Measurements from ENCODE around the gene RMI2. TPM values are rescaled to one million over a fixed set of nuclear protein-coding genes. Genes with fewer than 3 reads are reported as not detected.

RMI2 gene
- total and polyA plus RNA-seq, 2 of the 8 experiments (the other 6 are each of a cell fraction or from before 2014, with no cell fraction given), result 58.2 to 96.0 TPM

GRCh38 chr16:11384956-11385586 is 39.8 kb downstream of the RMI2 start:
- no peaks in the 10 kb centered on the region; a peak in 2 of 8 replicates for H3K36me3 ChIP-seq (ENCODE audit: control insufficient read depth in 2 of 4, insufficient read depth in 4 of 4, low read length in 3 of 4)
- H3K27me3 ChIP-seq (replicated peaks in 1 of 4; ENCODE audit: control insufficient read depth in 3 of 4, extremely low read depth in 1 of 4, insufficient read depth in 3 of 4, low read length in 3 of 4), result no peaks in the 10 kb centered on the region
- H3K27ac ChIP-seq (ENCODE audit: low read depth, low read length), result no peak overlapping the region
- no peak overlapping the region for H3K14ac ChIP-seq (ENCODE audit: insufficient read length)
- H3K4ac ChIP-seq (replicated peaks; ENCODE audit: insufficient read length, low read depth, low read length), result no peak overlapping the region
- no peak overlapping the region for H2AK5ac ChIP-seq (ENCODE audit: low read depth, low read length)
- no peaks in the 10 kb centered on the region for H3K23me2 ChIP-seq (ENCODE audit: low read depth, low read length)
- no peak overlapping the region for H2BK120ac ChIP-seq (replicated peaks; ENCODE audit: low read depth, low read length)
- ChIA-PET POLR2A (ENCODE audit: partially characterized antibody) (interaction anchor here (0.9 to 1.7 kb wide), 5 partner anchors 12 to 71 kb away, joined by 3 to 4 read pairs (median 3); no protein-coding TSS in a partner anchor), CTCF (ENCODE audit: partially characterized antibody) (interaction anchor here (0.7 to 15.8 kb wide), 6 partner anchors 13 to 306 kb away, joined by 3 to 266 read pairs (median 3); no protein-coding TSS in a partner anchor)
- H4K20me1 ChIP-seq (replicated peaks in 1 of 2; ENCODE audit: control insufficient read depth in 1 of 2, insufficient read depth in 2 of 2, low read length in 2 of 2), result peaks cover 0 to 3% of the 10 kb centered on the region in 2 experiments
- no peaks in the 10 kb centered on the region for H3K9me3 ChIP-seq (ENCODE audit: insufficient read depth in 2 of 2, low read depth in 1 of 2, low read length in 1 of 2)
- no peak overlapping the region for H2BK5ac ChIP-seq (ENCODE audit: low read depth, low read length)
- H3K79me1 ChIP-seq (ENCODE audit: low read depth, low read length), result no peaks in the 10 kb centered on the region
- no peaks in the 10 kb centered on the region for H3K79me2 ChIP-seq (ENCODE audit: control insufficient read depth in 1 of 2, insufficient read depth in 2 of 2, low read length in 2 of 2)
- no peak overlapping the region for H3K4me3 ChIP-seq (ENCODE audit: extremely low read depth in 1 of 4, insufficient read depth in 2 of 4, low read depth in 3 of 4, low read length in 4 of 4)
- no peak overlapping the region for H2BK15ac ChIP-seq (ENCODE audit: low read length)
- no peak for DNase-seq (ENCODE audit: low read depth in 1 of 2, low spot score in 2 of 2)
- H3K23ac ChIP-seq (ENCODE audit: insufficient read length), result no peak overlapping the region
- H4K8ac ChIP-seq (ENCODE audit: extremely low read depth, insufficient read depth, low read length), result no peak overlapping the region; the same call in 1 of the 2 replicates
- no peak overlapping the region for H3K56ac ChIP-seq (replicated peaks; ENCODE audit: insufficient read length, low read depth, low read length)
- H4K5ac ChIP-seq (ENCODE audit: insufficient read length, low read depth, low read length), result no peak overlapping the region
- peaks cover 0 to 10% (median 2%) of the 10 kb centered on the region in 4 experiments; a peak in 4 of 7 replicates for H3K4me1 ChIP-seq (replicated peaks in 1 of 4; ENCODE audit: control insufficient read depth in 3 of 4, insufficient read depth in 4 of 4, low read length in 3 of 4)
- 0 out of 2 replicates have a peak overlapping the region, but pooled peaks have one; percentile 14 for H2BK12ac ChIP-seq (ENCODE audit: low read depth, low read length)
- no peak for FAIRE-seq
- no peak overlapping the region for H3K4me2 ChIP-seq (ENCODE audit: insufficient read depth in 1 of 2, low read depth in 2 of 2, low read length in 2 of 2)
- no peak overlapping the region for H2BK20ac ChIP-seq (ENCODE audit: low read length)
- no peak overlapping the region for H4K91ac ChIP-seq (replicated peaks; ENCODE audit: insufficient read length, low read length)
- no peak overlapping the region for H2AFZ ChIP-seq (ENCODE audit: low read length)
- no peak overlapping the region for H3K9ac ChIP-seq (replicated peaks in 1 of 4; ENCODE audit: extremely low read depth in 1 of 4, low read depth in 3 of 4, low read length in 3 of 4)
- 90% methylated on average over 20 of the region's 20 CpGs; no CpG with 5 or more reads in 1 of the 2 experiments for WGBS, 2 experiments (ENCODE audit: extremely low coverage in 1 of 2, insufficient coverage in 1 of 2, insufficient read length in 1 of 2, insufficient replicate concordance in 2 of 2, low coverage in 1 of 2, low lambda C conversion rate in 2 of 2, missing lambda C conversion rate in 1 of 2)
- H3K18ac ChIP-seq (ENCODE audit: extremely low read depth, low read length), result no peak overlapping the region; the same call in 1 of the 2 replicates
